AG04449 (cell line): ENCODE results near the gene SLC8B1.

ENCODE experiments used
- CTCF ChIA-PET: fragments of 350-600 bp; formaldehyde crosslinking; extraction: SDS; loops from one replicate; lab custom pipeline; 2021; ENCODE audit warnings: antibody characterized with exemption; lab: Yijun Ruan, JAX
- POLR2A ChIA-PET: fragments of 400-600, 350-600 bp; formaldehyde crosslinking; extraction: SDS; loops from one replicate; lab custom pipeline; 2020; ENCODE audit warnings: antibody characterized with exemption, inconsistent platforms; lab: Yijun Ruan, JAX
- DNase-seq: peaks from one replicate; pipeline ENCODE4 v3.0.0-alpha.2; 2010; ENCODE audit warnings: low read depth, low spot score
- H3K4me3 ChIP-seq: 2 replicates; pipeline ENCODE4 v1.5.1; 2011; ENCODE audit warnings: low read depth, mild to moderate bottlenecking, control low read depth, low read length
- TF ChIP-seq, protein P1 (sequence below): IDR thresholded peaks from one replicate; pipeline ENCODE4 v1.5.1; 2011; ENCODE audit warnings: mild to moderate bottlenecking, moderate library complexity, low read length, control low read depth, inconsistent platforms; ENCODE audit not compliant: insufficient read depth; ENCODE audit errors: missing control alignments

SLC8B1 gene

DNA sequence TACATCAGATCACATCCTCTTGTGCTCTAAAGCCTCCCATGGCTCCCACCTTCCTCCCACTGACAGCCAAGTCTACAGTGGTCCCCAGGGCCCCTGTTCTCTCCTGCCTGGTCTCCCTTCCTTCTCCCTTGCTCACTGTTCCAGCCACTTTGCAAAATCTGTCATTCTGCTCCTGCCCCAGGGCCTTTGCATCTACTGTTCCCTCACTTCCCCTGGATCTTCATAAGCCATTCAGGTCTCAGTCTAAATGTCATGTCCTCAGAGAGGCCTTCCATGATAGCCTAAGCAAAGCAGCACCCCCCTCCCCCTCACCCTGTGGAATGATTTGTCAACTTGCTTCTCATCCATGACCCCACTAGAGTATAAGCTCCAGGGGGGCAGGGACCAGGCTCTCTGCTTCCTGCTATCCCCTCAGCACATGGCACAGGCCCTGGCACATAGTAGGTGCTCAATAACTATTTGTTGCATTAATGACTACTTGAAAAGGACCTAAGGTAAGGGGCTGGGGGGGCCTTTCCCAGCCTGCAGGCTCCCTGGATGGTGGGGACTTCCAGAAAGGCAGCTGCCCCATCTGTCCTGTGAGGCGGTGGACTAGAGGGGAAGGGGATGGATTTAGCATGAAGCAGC lies 5.0 kb downstream of the SLC8B1 start:
- ChIA-PET CTCF (interaction anchor here (3.2 kb wide), 1 partner anchor 95 kb away, joined by 10 read pairs; no protein-coding TSS in a partner anchor), POLR2A (no interaction called here)
- no peak overlapping the region for H3K4me3 ChIP-seq
- DNase-seq = no peak
- TF ChIP-seq, protein P1, sequence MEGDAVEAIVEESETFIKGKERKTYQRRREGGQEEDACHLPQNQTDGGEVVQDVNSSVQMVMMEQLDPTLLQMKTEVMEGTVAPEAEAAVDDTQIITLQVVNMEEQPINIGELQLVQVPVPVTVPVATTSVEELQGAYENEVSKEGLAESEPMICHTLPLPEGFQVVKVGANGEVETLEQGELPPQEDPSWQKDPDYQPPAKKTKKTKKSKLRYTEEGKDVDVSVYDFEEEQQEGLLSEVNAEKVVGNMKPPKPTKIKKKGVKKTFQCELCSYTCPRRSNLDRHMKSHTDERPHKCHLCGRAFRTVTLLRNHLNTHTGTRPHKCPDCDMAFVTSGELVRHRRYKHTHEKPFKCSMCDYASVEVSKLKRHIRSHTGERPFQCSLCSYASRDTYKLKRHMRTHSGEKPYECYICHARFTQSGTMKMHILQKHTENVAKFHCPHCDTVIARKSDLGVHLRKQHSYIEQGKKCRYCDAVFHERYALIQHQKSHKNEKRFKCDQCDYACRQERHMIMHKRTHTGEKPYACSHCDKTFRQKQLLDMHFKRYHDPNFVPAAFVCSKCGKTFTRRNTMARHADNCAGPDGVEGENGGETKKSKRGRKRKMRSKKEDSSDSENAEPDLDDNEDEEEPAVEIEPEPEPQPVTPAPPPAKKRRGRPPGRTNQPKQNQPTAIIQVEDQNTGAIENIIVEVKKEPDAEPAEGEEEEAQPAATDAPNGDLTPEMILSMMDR = no peak

DNA sequence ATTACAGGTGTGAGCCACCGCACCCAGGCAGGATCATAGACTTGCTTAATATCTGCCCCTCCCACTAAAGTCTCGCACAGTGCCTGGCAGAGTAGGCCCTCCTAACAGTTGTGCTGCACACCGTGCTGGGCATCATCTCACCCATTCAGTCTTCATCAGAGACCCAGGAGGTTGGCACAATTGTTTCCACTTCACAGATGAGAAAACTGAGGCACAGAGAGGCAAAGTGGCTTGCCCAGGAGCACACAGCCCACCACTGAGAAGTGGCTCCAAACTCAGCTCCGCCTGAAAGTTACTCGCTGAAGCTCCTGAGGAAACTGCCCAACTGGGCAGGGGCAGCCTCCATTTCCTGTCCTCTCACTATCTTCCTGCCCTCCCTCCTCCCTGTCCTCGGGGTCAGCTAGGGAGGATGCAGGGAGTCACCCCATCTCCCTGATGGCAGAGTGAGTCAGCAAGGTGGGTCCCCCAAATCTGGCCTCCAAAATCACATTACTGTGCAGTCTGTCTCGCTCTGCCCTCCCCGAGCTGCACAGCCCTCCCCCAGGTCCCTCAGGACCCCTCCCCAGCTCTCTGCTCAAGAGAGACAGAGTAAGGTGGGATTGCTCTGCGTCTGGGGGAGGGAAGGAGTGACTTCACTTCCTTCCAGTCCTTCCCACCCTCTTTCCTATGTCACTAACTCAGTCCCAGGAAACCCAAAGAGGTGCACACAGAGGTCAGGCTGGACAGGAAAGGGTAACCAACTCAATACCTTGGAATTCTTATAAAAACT lies 5.7 kb downstream of the SLC8B1 start:
- CTCF ChIA-PET = interaction anchor here (3.2 kb wide), 1 partner anchor 96 kb away, joined by 10 read pairs; no protein-coding TSS in a partner anchor
- H3K4me3 ChIP-seq = no peak overlapping the region
- no peak for DNase-seq
- TF ChIP-seq, protein P1 = no peak
- POLR2A ChIA-PET = no interaction called here

DNA sequence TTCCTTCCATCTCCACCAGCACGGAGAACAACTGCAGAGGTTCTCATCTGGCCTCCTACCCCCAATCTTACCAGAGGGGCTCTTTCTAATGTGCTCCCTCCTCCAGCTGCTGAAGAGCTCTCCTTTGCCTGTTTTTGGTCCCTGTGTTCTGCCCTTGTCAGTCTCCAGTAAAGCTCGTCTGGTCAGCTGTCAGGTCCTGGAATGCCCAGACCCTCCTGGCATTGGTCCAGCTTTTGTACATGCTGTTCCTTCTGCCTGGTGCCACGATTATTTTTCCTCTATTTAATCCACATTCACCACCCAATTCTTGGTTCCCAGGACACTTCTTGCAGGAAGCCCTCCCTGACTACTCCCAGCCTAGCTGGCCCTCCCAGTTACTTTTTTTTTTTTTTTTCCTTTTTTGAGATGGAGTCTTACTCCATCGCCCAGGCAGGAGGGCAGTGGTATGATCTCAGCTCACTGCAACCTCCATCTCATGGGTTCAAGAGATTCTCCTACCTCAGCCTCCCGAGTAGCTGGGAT lies 6.5 kb downstream of the SLC8B1 start:
- POLR2A ChIA-PET = no interaction called here
- CTCF ChIA-PET = interaction anchor here (1.0 to 3.2 kb wide), 2 partner anchors 96 to 132 kb away, joined by 3 to 10 read pairs; no protein-coding TSS in a partner anchor
- H3K4me3 ChIP-seq = no peak overlapping the region
- TF ChIP-seq, protein P1 = no peak
- DNase-seq = no peak

DNA sequence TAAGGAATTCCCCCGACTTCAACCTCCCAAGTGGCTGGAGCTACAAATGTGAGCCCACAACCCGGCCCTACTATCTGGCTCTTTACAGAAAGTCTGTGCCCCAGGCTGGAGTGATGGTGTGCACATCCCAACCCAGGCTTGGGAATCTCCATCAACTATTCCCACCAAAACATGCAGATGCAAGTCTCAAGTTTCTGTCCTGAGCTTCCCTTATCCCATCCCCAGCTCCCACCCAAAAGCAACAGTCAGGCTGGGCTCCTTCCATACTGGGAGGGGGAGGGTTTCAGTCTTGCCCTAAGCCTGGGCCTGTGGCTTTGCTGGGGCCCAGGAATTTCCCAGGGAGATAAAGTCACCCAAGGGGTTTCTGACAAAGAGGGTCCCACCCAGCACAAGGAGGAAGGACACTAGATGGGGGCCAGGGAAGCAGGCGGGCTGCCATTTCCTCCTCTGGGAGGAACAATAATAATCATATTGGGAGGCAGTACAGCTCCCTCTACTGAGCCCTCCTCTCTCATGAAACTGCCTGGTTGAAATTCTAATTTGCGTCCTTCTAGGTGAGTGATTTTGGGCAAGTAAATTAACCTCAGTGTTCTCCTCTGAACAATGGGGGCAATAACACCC lies 8.0 kb downstream of the SLC8B1 start:
- TF ChIP-seq, protein P1 = no peak
- no peak for DNase-seq
- no peak overlapping the region for H3K4me3 ChIP-seq
- CTCF ChIA-PET = interaction anchor here (1.0 to 1.3 kb wide), 2 partner anchors 8 to 15 kb away, joined by 3 read pairs; partner anchors contain the start of gene SLC8B1
- POLR2A ChIA-PET = interaction anchor here (0.6 to 1.0 kb wide), 2 partner anchors 8 to 121 kb away, joined by 3 read pairs; no protein-coding TSS in a partner anchor

DNA sequence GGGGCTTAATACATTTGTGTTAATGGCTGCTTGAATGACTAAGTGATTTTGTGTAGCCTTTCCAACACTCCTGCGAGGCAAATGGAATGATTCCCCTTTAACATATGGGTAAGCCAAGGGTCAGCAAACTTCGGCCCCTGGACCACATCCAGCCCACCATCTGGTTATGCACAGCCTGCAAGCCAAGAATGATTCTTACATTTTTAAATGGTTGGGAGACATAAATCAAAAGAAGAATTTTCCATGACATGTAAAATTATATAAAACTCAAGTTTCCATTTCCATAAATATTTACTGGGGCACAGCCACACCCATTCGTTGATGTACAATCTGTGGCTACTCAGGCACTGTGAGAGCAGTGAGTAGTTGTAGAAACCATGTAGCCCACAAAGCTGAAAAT lies 9.0 kb downstream of the SLC8B1 start:
- TF ChIP-seq, protein P1 = no peak
- H3K4me3 ChIP-seq = no peak overlapping the region
- ChIA-PET POLR2A (interaction anchor here (0.6 to 1.0 kb wide), 2 partner anchors 9 to 120 kb away, joined by 3 read pairs; no protein-coding TSS in a partner anchor), CTCF (interaction anchor here (1.0 to 1.3 kb wide), 2 partner anchors 9 to 14 kb away, joined by 3 read pairs; partner anchors contain the start of gene SLC8B1)
- no peak for DNase-seq
